OCI-M1 (cell line): ENCODE data around the gene ZMYM1.
"Not testable (repeated sequence)": the region's sequence is repeated elsewhere in the genome, so short reads cannot be mapped to it uniquely, and the experiment has no call there.

Experiments used
- DNase-seq: peaks from one replicate; lab custom pipeline; 2025; lab: John Stamatoyannopoulos, UW

Gene ZMYM1

GRCh38 chr1:35079003-35079930 lies at the start of gene ZMYM1:
Gene ZMYM1 (plus strand): TSS chr1:35079385. CDS start chr1:35093988, 14,603 bp downstream.
- DNase-seq = peak; percentile 92

- DNase-seq = no peak
Observed at GRCh38 chr1:35029761-35030160, 49.4 kb upstream of the ZMYM1 start.

GRCh38 chr1:35030338-35030737 lies 48.8 kb upstream of the ZMYM1 start:
- no peak for DNase-seq

- peak; percentile 65 for DNase-seq
Observed at GRCh38 chr1:35030756-35031446, 48.3 kb upstream of the ZMYM1 start.

- no peak for DNase-seq
Observed at GRCh38 chr1:35032384-35032739, 46.8 kb upstream of the ZMYM1 start.

GRCh38 chr1:35033346-35033745 lies 45.8 kb upstream of the ZMYM1 start:
- DNase-seq = no peak

GRCh38 chr1:35036621-35037020 lies 42.6 kb upstream of the ZMYM1 start:
- no peak for DNase-seq

GRCh38 chr1:35037206-35037605 lies 42.0 kb upstream of the ZMYM1 start:
- no peak for DNase-seq

- no peak for DNase-seq
Observed at GRCh38 chr1:35038723-35039122, 40.5 kb upstream of the ZMYM1 start.

GRCh38 chr1:35043498-35043897 lies 35.7 kb upstream of the ZMYM1 start:
- DNase-seq = no peak

- DNase-seq = no peak
Observed at GRCh38 chr1:35044431-35044830, 34.8 kb upstream of the ZMYM1 start.

- DNase-seq = no peak
Observed at GRCh38 chr1:35046730-35047129, 32.5 kb upstream of the ZMYM1 start.

GRCh38 chr1:35047188-35047858 lies 31.9 kb upstream of the ZMYM1 start:
- DNase-seq = peak; percentile 36

GRCh38 chr1:35049116-35049515 lies 30.1 kb upstream of the ZMYM1 start:
- no peak for DNase-seq

GRCh38 chr1:35053433-35053832 lies 25.8 kb upstream of the ZMYM1 start:
- no peak for DNase-seq

- not testable (repeated sequence) for DNase-seq
Observed at GRCh38 chr1:35054282-35054681, 24.9 kb upstream of the ZMYM1 start.

GRCh38 chr1:35058321-35058720 lies 20.9 kb upstream of the ZMYM1 start:
- not testable (repeated sequence) for DNase-seq

GRCh38 chr1:35058988-35059387 lies 20.2 kb upstream of the ZMYM1 start:
- no peak for DNase-seq

- peak; percentile 46 for DNase-seq
Observed at GRCh38 chr1:35062518-35063196, 16.5 kb upstream of the ZMYM1 start.

GRCh38 chr1:35064265-35064664 lies 14.9 kb upstream of the ZMYM1 start:
- DNase-seq = no peak

- no peak for DNase-seq
Observed at GRCh38 chr1:35069746-35070145, 9.4 kb upstream of the ZMYM1 start.

GRCh38 chr1:35073265-35073811 lies 5.8 kb upstream of the ZMYM1 start:
- DNase-seq = no peak
